SK-N-SH (cell line): Measurements from ENCODE around the gene ZP1.

Experiments
- EZH2phosphoT487 ChIP-seq: fragments of 200-600 bp; sonication (generic); IDR thresholded peaks from 2 replicates; pipeline ENCODE4 v1.6.1; 2017; ENCODE audit warnings: low read depth, mixed run types, mild to moderate bottlenecking, antibody characterized with exemption, moderate library complexity, borderline replicate concordance
- GATA2 ChIP-seq: sonication (generic); formaldehyde crosslinking; IDR thresholded peaks from 2 replicates; pipeline ENCODE4 v1.5.0; 2020; ENCODE audit warnings: mild to moderate bottlenecking, missing genetic modification reagents
- MAX ChIP-seq: IDR thresholded peaks from 2 replicates; pipeline ENCODE4 v1.4.0; 2012; ENCODE audit warnings: low read depth
- MXI1 ChIP-seq: IDR thresholded peaks from 2 replicates; pipeline ENCODE4 v1.6.1; 2012; ENCODE audit warnings: mild to moderate bottlenecking, low read depth, low read length, improper control_type of control experiment
- NFIC ChIP-seq: IDR thresholded peaks from 2 replicates; pipeline ENCODE4 v1.4.0; 2012; ENCODE audit warnings: borderline replicate concordance
- RAD21 ChIP-seq: IDR thresholded peaks from 2 replicates; pipeline ENCODE4 v1.6.1; 2012; ENCODE audit warnings: mild to moderate bottlenecking, low read length
- SMC3 ChIP-seq: IDR thresholded peaks from 2 replicates; pipeline ENCODE4 v1.6.1; 2012; ENCODE audit warnings: low read depth, low read length, improper control_type of control experiment
- TEAD4 ChIP-seq: IDR thresholded peaks from 2 replicates; pipeline ENCODE4 v1.4.0; 2012; ENCODE audit warnings: mild to moderate bottlenecking, borderline replicate concordance; ENCODE audit not compliant: insufficient read depth
- TF ChIP-seq, protein P1 (sequence below): fragments of 200-600 bp; sonication (generic); IDR thresholded peaks from 2 replicates; pipeline ENCODE4 v1.6.1; 2017; ENCODE audit warnings: antibody characterized with exemption, mild to moderate bottlenecking, moderate library complexity
- TF ChIP-seq, protein P2 (sequence below): IDR thresholded peaks from 2 replicates; pipeline ENCODE4 v1.6.1; 2012; ENCODE audit warnings: mild to moderate bottlenecking, low read depth, low read length, moderate library complexity

GRCh38 chr11:60855726-60856633 lies 11.4 kb upstream of the ZP1 start, which contains the start of gene PTGDR2:
- TF ChIP-seq MAX (no peak), GATA2 (CRISPR knock-in tag) (no peak), RAD21 (no peak), TEAD4 (no peak), EZH2phosphoT487 (no peak), MXI1 (no peak), NFIC (no peak), SMC3 (no peak)
- TF ChIP-seq, protein P1, sequence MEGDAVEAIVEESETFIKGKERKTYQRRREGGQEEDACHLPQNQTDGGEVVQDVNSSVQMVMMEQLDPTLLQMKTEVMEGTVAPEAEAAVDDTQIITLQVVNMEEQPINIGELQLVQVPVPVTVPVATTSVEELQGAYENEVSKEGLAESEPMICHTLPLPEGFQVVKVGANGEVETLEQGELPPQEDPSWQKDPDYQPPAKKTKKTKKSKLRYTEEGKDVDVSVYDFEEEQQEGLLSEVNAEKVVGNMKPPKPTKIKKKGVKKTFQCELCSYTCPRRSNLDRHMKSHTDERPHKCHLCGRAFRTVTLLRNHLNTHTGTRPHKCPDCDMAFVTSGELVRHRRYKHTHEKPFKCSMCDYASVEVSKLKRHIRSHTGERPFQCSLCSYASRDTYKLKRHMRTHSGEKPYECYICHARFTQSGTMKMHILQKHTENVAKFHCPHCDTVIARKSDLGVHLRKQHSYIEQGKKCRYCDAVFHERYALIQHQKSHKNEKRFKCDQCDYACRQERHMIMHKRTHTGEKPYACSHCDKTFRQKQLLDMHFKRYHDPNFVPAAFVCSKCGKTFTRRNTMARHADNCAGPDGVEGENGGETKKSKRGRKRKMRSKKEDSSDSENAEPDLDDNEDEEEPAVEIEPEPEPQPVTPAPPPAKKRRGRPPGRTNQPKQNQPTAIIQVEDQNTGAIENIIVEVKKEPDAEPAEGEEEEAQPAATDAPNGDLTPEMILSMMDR = no peak
- TF ChIP-seq, protein P2, sequence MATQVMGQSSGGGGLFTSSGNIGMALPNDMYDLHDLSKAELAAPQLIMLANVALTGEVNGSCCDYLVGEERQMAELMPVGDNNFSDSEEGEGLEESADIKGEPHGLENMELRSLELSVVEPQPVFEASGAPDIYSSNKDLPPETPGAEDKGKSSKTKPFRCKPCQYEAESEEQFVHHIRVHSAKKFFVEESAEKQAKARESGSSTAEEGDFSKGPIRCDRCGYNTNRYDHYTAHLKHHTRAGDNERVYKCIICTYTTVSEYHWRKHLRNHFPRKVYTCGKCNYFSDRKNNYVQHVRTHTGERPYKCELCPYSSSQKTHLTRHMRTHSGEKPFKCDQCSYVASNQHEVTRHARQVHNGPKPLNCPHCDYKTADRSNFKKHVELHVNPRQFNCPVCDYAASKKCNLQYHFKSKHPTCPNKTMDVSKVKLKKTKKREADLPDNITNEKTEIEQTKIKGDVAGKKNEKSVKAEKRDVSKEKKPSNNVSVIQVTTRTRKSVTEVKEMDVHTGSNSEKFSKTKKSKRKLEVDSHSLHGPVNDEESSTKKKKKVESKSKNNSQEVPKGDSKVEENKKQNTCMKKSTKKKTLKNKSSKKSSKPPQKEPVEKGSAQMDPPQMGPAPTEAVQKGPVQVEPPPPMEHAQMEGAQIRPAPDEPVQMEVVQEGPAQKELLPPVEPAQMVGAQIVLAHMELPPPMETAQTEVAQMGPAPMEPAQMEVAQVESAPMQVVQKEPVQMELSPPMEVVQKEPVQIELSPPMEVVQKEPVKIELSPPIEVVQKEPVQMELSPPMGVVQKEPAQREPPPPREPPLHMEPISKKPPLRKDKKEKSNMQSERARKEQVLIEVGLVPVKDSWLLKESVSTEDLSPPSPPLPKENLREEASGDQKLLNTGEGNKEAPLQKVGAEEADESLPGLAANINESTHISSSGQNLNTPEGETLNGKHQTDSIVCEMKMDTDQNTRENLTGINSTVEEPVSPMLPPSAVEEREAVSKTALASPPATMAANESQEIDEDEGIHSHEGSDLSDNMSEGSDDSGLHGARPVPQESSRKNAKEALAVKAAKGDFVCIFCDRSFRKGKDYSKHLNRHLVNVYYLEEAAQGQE = no peak
